ENCODE measurements around the gene ERBB4. TPM values are rescaled to one million over a fixed set of nuclear protein-coding genes. Genes with fewer than 3 reads are reported as not detected.

ERBB4 gene
- total RNA-seq, 1 donor from 2014 or later, result 1.7 TPM

DNA sequence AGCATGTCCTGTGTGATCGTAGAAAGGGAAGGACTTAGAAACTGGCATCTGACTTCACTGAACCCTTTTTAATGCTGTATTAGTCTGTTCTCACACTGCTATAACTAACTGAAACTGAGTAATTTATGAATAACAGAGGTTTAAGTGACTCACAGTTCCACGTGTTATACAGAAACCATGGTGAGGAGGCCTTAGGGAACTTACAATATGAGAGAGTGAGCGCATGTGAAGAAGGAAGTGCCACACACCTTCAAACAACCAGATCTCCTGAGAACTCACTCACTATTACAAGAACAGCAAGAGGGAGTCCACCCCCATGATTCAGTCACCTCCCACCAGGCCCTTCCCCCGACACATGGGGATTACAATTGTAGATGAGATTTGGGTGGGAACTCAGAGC is 1170.9 kb downstream of the ERBB4 start:
- Histone ChIP-seq H3K27me3 (no peaks in the 10 kb centered on the region), H3K36me3 (no peaks in the 10 kb centered on the region), H3K27ac (no peak overlapping the region), H3K4me1 (no peaks in the 10 kb centered on the region), H3K4me3 (no peak overlapping the region), H3K9me3 (no peaks in the 10 kb centered on the region)
- TF ChIP-seq, protein P1, sequence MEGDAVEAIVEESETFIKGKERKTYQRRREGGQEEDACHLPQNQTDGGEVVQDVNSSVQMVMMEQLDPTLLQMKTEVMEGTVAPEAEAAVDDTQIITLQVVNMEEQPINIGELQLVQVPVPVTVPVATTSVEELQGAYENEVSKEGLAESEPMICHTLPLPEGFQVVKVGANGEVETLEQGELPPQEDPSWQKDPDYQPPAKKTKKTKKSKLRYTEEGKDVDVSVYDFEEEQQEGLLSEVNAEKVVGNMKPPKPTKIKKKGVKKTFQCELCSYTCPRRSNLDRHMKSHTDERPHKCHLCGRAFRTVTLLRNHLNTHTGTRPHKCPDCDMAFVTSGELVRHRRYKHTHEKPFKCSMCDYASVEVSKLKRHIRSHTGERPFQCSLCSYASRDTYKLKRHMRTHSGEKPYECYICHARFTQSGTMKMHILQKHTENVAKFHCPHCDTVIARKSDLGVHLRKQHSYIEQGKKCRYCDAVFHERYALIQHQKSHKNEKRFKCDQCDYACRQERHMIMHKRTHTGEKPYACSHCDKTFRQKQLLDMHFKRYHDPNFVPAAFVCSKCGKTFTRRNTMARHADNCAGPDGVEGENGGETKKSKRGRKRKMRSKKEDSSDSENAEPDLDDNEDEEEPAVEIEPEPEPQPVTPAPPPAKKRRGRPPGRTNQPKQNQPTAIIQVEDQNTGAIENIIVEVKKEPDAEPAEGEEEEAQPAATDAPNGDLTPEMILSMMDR (IDR thresholded peaks at IDR 0.05), result no peak
- no peak for DNase-seq (ENCODE audit: low spot score in 2 of 2)
- intact Hi-C loops (cut with DNase I), result no loop called here

DNA sequence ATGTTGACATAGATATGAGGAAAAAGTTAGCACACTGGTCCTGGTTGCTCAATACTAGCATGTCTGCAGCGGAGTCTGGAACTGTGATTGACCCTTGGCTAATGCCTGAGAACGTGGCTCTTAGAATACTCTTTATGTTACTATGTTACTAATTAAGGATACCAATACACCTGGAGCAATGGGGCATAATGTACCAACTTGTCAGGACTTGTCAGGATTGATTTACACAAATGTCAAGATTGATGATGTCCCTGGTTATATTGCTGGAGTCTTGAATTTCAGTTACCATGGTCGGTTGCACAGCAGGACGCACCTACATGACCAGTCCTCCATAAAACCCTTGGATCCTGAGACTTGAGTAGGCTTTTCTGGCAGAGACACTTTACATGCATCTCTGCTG is 1171.3 kb downstream of the ERBB4 start:
- H3K36me3 ChIP-seq, result no peaks in the 10 kb centered on the region
- no peaks in the 10 kb centered on the region for H3K4me1 ChIP-seq
- TF ChIP-seq, protein P1 (IDR thresholded peaks at IDR 0.05), result no peak
- H3K27me3 ChIP-seq, result no peaks in the 10 kb centered on the region
- no peak overlapping the region for H3K4me3 ChIP-seq
- H3K9me3 ChIP-seq, result no peaks in the 10 kb centered on the region
- intact Hi-C loops (cut with DNase I), result no loop called here
- no peak overlapping the region for H3K27ac ChIP-seq
- no peak for DNase-seq (ENCODE audit: low spot score in 2 of 2)

DNA sequence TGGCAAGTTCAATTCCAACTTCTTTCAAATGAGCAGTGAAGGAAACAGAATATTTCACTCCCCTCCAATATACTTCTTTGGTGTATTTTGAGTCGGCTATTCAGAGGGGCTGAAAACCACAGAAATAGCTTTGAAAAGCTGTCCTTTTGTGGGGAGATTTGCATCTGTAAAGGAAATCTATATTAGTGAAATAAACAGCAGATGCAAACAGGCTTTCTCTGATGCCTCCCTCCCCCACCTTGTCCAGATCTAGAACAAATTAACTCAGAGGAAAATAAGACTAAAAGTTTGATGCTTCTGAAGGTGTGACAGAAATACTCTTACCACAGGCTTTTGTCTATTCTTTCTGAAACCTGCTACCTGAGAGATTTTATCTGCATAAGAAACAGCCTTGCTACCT is 1173.7 kb downstream of the ERBB4 start:
- no peaks in the 10 kb centered on the region for H3K27me3 ChIP-seq
- H3K4me1 ChIP-seq, result no peaks in the 10 kb centered on the region
- TF ChIP-seq, protein P1 (IDR thresholded peaks at IDR 0.05), result no peak
- H3K27ac ChIP-seq, result no peak overlapping the region
- intact Hi-C loops (cut with DNase I), result no loop called here
- no peak overlapping the region for H3K4me3 ChIP-seq
- H3K9me3 ChIP-seq, result no peaks in the 10 kb centered on the region
- no peak for DNase-seq (ENCODE audit: low spot score in 2 of 2)
- H3K36me3 ChIP-seq, result no peaks in the 10 kb centered on the region

DNA sequence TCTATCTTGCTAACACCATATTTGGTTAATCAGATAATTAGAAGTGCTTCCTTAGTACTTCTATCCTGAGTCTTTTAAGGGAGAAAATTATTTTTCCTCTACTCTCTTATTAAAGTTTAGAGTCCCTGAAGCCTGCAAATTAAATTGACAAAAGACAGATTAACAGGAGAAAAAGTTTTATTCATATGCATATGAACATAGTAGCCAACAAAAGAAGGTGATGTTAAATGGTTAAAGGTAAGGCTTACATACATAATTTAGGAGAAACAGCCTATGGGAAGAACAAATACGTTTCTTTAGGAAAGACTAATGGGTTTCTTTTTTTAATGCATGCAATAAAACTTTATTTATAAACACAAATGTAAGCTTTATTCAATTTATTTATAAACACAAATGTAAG is 1177.2 kb downstream of the ERBB4 start:
- H3K4me1 ChIP-seq, result no peaks in the 10 kb centered on the region
- H3K36me3 ChIP-seq, result no peaks in the 10 kb centered on the region
- TF ChIP-seq, protein P1 (IDR thresholded peaks at IDR 0.05), result no peak
- intact Hi-C loops (cut with DNase I), result no loop called here
- no peak overlapping the region for H3K4me3 ChIP-seq
- no peaks in the 10 kb centered on the region for H3K9me3 ChIP-seq
- no peak overlapping the region for H3K27ac ChIP-seq
- no peak for DNase-seq (ENCODE audit: low spot score in 2 of 2)
- no peaks in the 10 kb centered on the region for H3K27me3 ChIP-seq

DNA sequence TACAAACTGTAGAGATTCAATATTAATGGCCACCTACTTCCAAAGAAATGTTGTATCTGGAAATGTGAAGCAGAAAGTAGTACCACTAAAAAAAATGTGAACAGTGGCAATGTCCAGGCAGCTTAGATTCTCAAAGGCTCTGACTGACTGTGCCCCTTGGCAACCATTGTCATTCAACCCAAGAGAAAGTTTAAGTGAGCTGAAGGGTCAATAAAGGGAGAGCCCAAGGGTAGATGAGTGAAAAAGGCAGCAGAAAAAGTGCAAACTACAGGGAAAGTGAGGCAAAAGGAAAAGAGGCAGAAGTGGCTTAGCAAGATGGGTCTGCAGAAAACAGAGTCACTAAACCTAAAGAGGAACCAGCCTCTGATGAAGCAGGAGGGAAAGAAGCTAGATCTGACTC is 1179.3 kb downstream of the ERBB4 start:
- Histone ChIP-seq H3K4me3 (no peak overlapping the region), H3K27me3 (no peaks in the 10 kb centered on the region), H3K4me1 (no peaks in the 10 kb centered on the region), H3K9me3 (no peaks in the 10 kb centered on the region), H3K36me3 (no peaks in the 10 kb centered on the region), H3K27ac (no peak overlapping the region)
- no peak for DNase-seq (ENCODE audit: low spot score in 2 of 2)
- intact Hi-C loops (cut with DNase I), result no loop called here
- TF ChIP-seq, protein P1 (IDR thresholded peaks at IDR 0.05), result no peak

DNA sequence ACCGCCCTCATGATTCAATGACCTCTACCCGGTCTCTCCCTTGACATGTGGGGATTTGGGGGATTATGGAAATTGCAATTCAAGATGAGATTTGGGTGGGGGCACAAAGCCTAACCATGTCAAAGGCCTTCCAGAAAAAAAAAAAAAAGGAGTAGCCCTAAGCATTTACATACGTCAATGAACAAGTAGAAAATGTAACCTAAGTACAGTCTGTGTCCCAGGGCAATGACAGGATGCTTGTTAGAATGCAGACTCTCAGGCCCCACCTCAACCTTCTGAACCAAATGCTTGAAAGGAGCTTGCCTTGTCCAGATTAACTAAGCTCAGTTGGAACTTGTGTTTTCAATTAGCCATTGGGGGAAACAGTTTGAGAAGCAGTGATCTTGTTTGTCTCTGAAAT is 1180.1 kb downstream of the ERBB4 start:
- Histone ChIP-seq H3K27ac (no peak overlapping the region), H3K27me3 (no peaks in the 10 kb centered on the region), H3K36me3 (no peaks in the 10 kb centered on the region), H3K4me3 (no peak overlapping the region), H3K9me3 (no peaks in the 10 kb centered on the region), H3K4me1 (no peaks in the 10 kb centered on the region)
- no peak for DNase-seq (ENCODE audit: low spot score in 2 of 2)
- TF ChIP-seq, protein P1 (IDR thresholded peaks at IDR 0.05), result no peak
- intact Hi-C loops (cut with DNase I), result no loop called here
